DMS53 (cell line): ENCODE results near the gene FLCN.

Experiments used
- DNase-seq: peaks from one replicate; lab custom pipeline; 2025; lab: John Stamatoyannopoulos, UW

FLCN gene

GRCh38 chr17:17236295-17237025, 508 bp downstream of the FLCN start:
- peak; percentile 60 for DNase-seq

DNA sequence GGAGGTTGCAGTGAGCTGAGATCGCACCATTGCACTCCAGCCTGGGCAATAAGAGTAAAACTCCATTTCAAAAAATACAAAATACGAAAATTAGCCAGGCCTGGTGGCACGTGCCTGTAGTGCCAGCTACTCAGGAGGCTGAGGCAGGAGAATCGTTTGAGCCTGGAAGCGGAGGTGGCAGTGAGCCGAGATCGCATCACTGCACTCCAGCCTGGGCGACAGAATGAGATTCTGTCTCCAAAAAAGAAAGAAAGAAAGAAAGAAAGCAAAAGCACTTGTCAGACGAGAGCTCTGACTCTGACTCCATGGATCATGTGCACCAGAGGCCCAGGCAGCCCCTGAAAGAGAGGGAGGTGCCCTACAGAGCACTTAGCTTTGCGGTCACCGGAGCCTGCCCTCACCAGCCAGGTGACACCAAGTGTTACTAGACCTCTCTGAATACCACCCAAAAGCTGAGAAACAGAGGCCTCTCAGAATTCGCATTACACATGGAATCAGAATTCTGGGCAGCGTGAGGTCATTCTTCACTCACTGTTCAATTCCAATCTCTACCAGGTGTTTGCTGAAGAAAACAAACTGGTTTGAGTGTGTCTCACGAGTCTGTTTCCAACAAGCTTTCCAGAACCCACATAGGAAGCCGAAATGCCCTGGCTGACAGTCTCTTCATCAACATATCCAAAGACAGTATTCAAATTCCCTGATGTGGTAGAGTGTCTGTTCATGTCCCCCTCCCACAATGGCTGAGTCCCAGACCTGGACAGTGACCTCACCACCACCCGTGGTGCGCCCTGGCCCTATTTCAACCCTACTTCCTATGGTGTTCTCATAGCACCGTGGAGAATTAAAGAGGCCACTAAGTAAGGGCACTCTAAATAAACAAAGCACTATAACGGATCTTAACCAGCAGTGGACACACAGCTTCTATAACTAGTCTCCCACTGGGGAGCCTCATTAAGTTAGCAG, 1.5 kb downstream of the FLCN start:
- peak; percentile 43 for DNase-seq

- DNase-seq, result no peak
Measured at GRCh38 chr17:17232303-17232621, 4.7 kb downstream of the FLCN start.

GRCh38 chr17:17231621-17232302, 5.2 kb downstream of the FLCN start:
- DNase-seq, result no peak

GRCh38 chr17:17229416-17230384, 7.3 kb downstream of the FLCN start:
- no peak for DNase-seq

DNA sequence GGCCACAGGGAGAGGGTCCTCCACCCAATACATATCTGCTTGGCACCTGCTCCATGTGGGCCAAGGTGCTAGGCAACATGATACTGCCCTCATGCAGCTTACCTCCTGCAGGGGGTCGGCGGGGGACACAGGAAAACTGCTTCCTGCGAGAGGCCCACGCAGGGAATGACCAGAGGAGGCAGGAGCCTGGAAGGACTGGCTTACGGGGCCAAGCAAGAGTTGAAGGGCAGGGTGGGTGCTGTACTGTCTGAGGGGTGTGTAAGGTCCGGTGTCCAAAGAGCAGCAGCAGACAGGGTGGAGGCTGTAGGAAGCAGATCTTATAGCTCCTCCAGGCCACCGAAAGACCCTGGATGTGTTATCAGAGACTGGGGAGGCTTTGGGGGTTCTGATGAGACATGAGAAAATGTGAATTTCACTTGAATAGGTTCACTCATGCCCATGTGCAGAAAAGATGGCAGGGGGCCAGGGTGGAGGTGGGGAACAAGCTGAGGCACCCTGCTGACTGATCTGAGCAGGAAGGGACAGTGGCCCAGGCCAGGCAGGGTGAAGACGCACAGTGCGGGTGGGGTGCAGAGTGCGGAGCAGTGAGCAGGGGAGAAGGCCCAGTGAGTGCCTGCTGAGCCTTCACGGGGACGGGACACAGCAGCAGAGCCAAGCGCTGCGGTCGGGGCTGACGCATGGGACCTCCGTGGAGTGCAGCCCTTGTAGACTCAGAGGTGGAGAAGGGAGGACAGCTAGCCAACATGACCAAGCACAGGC, 8.3 kb downstream of the FLCN start:
- DNase-seq, result no peak

GRCh38 chr17:17227608-17228520, 9.1 kb downstream of the FLCN start:
- no peak for DNase-seq

DNA sequence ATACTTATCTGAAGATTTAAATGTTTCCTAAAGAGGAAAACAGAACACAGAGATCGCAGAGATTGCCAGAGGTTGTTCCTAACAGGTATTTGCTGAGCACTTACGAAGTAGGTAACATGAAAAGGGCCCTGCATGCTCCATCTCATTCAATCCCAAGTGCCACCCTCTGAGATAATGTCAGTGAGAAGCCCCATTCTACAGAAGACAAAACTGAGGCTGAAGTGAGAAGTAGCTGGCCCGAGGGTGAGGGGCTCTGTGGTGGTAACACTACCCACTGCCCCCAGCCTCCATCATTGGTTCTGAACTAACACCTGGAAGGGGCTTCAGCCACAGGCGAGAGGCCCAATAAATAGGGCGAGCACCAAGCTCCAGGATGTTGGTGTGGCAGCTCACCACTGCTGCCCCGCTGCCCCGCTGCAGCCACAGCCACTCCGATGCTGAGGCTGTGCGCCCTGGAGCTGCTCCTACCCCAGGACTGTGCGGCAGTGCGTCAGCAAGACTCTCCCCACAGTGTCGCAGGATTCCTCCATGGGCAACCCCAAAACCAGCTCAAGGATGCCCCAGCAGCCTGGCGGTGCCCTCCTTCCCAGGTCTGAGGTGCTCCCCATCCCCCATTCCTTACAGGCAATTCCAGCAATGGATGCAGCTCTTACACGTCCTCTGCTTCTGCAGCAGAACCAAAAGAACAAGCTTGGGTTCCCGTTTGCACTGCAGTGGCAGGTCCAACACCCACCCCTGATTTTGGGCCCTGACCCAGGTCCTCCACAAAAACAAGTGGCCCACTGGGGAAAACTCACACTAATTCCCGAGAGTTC, 10.3 kb downstream of the FLCN start:
- DNase-seq, result no peak

DNA sequence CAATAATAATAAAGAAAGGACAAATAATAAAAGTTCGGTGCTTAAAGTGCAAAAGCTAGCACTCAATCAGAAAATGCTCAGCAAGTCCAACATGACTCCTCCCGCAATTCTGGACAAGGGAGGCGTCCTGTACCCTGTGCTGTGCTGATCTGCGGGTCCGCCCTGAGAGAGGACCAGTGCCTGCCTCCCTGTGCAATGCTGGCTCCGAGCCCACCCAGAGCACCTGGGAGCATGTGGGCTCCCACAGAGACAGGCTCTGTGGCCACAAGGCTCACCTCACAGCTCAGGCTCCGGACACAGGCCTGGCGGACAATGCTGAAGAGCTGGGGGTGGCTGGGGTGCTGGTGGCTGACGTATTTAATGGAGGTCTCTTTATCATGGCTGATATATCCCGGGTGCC, 11.1 kb downstream of the FLCN start:
- no peak for DNase-seq

GRCh38 chr17:17224137-17224536, 12.8 kb downstream of the FLCN start:
- DNase-seq, result no peak

- no peak for DNase-seq
Measured at GRCh38 chr17:17223736-17224135, 13.2 kb downstream of the FLCN start.

GRCh38 chr17:17221329-17221728, 15.6 kb downstream of the FLCN start:
- DNase-seq, result no peak

- DNase-seq, result no peak
Measured at GRCh38 chr17:17220529-17220928, 16.4 kb downstream of the FLCN start.

GRCh38 chr17:17217995-17218394, 19.0 kb downstream of the FLCN start:
- no peak for DNase-seq

DNA sequence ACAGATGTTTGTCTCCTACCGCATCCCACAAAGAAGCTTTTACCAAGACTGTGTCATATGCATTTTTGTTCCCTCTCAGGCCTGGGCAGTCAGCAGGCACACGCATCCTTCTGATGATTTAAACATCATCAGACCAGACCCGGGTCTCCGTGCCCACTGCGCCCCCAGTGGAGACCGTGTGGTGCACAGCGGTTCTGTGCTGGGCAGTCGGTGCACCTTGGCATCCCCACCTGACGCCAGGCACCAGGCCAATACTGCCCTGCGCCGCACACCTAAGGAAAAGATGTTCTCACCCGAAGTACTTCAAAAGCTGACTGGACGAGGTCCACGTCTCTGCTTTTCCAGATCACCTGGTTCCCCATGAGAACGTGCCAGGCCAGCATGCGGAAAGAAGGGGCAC, 20.2 kb downstream of the FLCN start:
- no peak for DNase-seq

- DNase-seq, result no peak
Measured at GRCh38 chr17:17216236-17216635, 20.7 kb downstream of the FLCN start.

DNA sequence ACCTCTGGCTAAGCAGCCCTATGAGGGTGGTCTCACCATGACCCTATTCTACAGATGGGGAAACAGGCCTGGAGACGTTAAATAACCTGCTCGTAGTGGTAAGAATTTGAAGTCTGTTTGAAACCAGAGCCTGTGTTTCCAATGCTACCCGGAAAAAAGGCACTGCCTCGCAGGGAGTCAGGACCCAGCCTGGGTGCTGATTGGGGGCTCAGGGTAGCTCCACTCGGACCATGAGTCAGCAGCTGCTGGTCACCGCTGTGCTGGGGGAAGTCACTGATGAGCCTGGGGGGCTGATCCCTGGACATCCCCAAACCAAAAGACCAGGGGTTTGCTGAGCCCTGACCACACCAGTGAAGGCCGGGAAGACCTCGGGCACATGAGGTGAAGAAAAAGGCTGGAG, 21.4 kb downstream of the FLCN start:
- no peak for DNase-seq

GRCh38 chr17:17214646-17215436, 22.1 kb downstream of the FLCN start:
- DNase-seq, result no peak
